LoVo (cell line): ENCODE results near the gene SSR4.

Experiments
- DNase-seq: peaks from one replicate; pipeline ENCODE4 v3.0.0-alpha.2; 2016; ENCODE audit warnings: low spot score

SSR4 gene

GRCh38 chrX:153830640-153831428 is 36.4 kb downstream of the SSR4 start:
- DNase-seq: no peak

DNA sequence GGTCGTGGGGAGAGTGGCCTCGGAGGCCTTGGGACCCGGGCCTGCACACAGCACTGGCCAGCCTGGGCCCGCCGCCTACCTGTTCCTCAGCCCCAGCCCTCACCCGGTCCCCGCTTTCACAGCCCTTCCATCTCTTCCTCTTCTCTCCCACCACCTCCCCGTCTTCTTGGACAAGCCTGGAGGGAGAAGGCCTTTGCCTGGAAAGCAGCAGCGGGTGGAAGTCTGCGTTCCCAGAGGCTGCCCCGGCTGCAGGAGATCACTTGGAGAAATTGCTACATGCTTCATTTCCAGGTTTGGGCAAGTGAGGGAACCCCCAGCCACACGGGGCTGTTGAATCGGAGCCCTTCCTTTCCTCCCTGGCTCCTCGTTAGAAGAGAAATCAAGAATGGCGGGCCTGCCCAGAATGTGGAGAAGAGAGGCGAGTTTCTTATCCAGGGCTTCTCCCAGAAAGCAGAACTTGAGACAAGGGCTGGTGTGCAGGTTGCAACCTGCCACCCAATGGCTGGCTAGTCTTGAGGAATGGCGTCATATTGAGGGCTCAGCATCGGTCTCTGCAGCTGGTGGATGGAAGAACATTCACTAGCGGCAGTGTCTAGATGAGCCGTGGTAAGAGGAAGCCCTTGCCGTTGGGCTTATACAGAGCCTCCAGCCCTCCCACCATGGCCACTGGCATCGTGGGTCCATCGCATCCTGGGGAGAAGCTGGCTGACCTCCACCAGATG is 37.1 kb downstream of the SSR4 start:
- no peak for DNase-seq

GRCh38 chrX:153832728-153833127 is 38.3 kb downstream of the SSR4 start:
- no peak for DNase-seq

DNA sequence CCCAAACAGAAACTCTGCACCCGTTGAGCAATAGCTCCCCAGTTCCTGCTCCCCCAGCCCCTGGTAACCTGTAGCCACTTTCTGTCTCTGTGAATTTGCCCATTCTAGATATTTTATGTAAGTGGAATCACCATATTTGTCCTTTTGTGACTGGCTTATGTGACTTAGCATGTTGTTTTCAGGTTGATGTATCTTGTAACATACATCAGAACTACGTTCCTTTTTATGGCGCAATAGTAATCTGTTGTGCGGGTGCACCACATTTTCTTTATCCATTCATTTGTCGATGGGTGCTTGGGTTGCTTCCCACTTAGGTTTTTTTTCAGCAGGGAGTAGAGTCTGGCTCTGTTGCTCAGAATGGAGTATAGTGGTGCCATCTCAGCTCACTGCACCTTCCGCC is 42.5 kb downstream of the SSR4 start:
- no peak for DNase-seq

GRCh38 chrX:153844509-153845082 is 50.1 kb downstream of the SSR4 start:
- DNase-seq: no peak

DNA sequence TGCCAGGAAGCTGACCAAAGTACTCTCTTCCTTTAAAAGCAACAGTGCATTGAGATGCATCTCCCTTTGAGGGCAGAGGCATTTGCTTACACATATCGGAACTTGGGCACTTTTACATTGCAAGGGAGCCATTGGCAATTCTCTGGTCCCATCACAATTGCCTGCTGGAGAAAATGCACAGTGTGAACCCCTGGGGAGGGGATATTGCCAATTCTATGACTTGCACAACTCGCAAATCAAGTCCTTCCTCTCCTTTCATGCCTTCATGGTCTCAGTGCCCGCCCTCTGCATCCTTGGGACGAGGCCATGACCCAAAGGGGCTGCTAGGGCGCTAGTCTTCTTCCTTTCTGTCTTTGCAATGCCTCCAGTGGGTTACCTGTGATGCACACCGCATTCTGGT is 50.7 kb downstream of the SSR4 start:
- DNase-seq: no peak

DNA sequence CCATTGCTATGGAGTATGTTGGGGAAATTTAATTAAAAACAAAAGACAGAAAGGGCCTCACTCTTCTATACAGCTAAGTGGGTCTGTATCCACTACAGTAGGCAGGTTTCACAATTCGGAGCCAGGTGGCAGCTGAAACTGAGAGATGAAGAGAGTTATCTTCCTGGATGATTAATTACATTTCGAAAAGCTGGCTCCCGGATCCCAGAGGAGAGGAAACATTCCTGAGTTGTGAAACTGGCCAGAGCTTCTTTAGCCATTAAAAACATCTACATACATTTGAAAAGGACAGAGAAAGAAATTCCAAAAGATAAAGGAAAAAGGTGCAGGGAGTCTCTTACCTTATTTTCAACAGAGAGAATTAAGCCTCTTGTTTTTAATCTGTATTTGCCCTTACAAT is 51.4 kb downstream of the SSR4 start:
- no peak for DNase-seq
